NCI-H226 (cell line): ENCODE results near the gene ARCN1.

Source experiments
- DNase-seq: peaks from one replicate; pipeline ENCODE4 v3.0.0-alpha.2; 2015

ARCN1 gene

GRCh38 chr11:118640332-118641154 lies 68.3 kb downstream of the ARCN1 start:
- DNase-seq: no peak

DNA sequence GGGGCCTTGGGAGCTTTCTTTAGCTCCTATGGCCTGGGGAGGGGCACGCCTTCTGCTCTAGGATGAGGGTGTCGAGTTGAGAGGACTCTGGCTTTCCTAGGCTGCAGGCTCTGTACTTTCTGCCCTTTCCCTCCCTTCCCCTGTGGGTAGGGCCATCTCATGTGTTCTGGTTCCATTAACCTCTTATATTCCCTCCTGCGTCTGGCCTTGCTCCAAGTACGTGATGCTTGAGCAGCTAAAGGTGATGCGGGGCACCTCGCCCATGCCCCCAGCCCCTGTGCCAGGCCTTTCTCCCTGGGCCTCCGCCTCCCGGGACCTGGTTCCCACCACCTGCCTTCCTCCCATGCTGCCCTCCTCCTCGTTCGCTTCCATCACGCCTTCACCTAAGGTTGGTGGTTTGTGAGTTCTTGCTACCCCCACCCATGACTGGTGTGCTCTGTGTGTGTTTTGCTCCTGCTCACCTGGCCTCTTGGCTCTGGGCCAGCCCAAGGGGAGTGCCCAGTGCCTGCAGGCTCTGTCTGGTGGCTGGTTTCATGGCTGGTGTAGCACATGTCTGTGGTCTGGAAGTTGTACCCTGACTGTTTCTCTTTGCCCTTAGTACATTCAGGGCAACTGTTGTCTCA lies 69.3 kb downstream of the ARCN1 start:
- DNase-seq: no peak

GRCh38 chr11:118643142-118643994 lies 71.2 kb downstream of the ARCN1 start:
- DNase-seq: no peak

DNA sequence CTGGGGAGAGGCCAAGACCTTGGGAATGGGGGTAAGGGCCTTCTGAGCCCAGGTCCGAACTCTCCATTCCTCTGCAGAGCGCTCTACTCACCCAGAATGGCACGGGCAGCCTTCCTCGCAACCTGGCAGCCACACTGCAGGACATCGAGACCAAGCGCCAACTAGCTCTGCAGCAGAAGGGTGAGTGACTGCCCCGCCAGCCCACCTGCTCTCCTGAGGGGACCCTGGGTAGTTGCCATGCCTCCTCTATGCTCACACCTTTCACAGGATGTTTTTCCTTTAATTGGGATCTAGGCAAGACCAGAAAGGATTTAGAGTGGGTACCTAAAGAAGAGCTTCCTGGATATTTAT lies 71.8 kb downstream of the ARCN1 start:
- no peak for DNase-seq

DNA sequence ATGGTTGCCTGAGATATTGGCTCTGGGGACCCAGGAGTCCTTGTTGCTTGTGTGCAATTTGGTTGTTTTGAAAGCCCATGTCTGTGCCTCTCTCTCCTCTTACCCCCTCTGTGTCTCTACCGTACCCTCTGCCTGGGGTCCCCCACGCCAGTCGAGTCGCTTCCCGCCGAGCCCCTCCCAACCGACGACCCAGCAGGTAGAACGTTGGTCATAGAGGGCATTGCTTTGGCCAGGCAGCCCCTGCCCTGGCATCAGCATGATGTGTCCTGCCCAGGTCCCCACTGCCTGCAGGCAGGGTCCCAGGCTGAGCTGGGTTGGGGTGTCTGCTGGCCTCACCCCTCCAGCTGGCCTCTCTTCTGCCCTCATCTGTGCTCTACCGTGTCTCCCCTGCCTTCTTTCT lies 72.3 kb downstream of the ARCN1 start:
- DNase-seq: no peak

DNA sequence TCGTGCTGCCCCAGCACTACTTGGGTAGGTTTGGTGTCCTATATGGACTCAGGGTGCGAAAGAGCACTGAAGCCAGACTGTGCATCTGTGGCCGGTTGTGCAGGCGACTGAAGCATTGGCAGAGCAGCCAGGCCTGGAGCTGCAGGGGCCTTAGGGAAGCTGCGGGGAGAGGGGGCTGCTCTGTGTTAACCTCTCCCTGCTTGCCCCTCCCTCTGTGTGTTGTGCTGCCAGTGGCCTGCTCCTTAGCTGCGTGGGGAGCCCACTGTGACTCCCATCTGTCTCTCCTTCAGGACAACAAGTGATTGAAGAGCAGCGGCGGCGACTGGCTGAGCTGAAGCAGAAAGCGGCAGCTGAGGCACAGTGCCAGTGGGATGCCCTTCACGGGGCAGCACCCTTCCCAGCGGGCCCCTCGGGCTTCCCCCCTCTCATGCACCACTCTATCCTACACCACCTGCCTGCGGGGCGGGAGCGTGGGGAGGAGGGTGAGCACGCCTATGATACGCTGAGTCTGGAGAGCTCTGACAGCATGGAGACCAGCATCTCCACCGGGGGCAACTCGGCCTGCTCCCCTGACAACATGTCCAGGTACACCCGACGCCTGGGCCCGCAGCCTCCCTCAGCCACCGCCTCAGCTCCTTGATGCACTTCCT lies 73.0 kb downstream of the ARCN1 start:
- no peak for DNase-seq

DNA sequence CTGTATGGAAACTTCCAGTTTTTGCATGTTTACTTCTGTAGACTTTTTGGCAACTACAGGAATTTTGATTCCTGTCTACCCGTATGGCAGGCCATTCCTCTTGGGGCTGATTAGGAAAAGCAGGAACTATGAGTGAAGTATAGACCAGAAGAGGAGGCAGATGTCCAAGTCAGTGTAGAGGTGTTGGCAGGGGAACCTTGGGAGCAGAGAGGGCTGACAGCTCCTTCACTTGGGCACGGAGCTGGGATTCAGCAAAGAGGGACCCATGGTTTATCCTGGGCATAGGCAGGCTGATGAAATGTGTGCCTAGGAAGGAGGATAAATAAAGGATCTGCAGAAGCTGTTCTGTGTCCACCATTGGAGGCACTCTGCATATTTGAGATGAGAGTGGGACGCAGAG lies 74.2 kb downstream of the ARCN1 start:
- no peak for DNase-seq

- DNase-seq: no peak
These were observed 76.1 kb downstream of the ARCN1 start for GRCh38 chr11:118648291-118648690.

- DNase-seq: no peak
These were observed 77.7 kb downstream of the ARCN1 start for GRCh38 chr11:118649941-118650340.

DNA sequence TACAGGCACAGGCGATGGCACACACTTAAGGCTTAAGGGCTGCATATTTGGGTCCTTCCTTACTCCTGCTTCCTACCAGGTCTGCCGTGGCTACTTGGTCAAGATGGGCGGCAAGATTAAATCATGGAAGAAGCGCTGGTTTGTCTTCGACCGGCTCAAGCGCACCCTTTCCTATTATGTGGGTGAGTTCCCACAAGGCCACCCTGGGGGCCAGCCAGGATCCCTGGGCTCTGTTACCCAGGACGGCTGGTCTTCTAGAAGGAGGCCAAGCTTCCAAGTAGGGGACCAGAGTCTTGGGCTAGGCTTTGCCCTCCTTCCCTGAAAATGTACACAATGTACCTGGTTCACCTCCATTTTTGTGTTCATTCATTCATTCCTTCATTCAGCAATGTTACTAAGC lies 78.2 kb downstream of the ARCN1 start:
- no peak for DNase-seq

DNA sequence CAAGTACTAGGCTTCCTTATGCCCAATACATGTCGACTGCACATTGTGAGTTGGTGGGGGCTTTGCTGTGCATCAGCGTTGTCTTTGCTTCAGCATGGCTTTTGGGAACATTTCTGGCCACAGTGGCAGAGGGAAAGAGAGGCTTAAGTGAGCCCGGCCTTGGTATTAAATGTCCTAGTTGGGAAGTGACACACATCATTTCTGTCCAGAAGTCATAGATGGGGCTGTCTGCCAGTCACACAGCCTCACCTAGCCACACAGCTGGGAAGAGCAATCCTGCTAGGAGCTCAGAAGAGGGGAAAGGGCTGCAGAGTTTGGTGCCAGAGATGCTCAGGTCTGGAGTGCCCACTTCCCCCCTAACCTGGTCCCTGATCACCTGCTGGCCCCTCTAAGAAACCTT lies 79.6 kb downstream of the ARCN1 start:
- DNase-seq: no peak
